H1 (cell line): Measurements from ENCODE around the gene B4GALNT3. TPM values are rescaled to one million over a fixed set of nuclear protein-coding genes. Genes with fewer than 3 reads are reported as not detected.

ENCODE experiments used
- BCL11A ChIP-seq, 2 experiments: IDR thresholded peaks; one replicate each; pipeline ENCODE4 v1.6.1; 2011; ENCODE audit warnings: low read depth in 2 of 2, low read length in 2 of 2, mild to moderate bottlenecking in 2 of 2
- BRCA1 ChIP-seq: IDR thresholded peaks from 2 replicates; pipeline ENCODE4 v1.6.1; 2012; ENCODE audit warnings: low read depth, low read length, improper control_type of control experiment
- CBX5 ChIP-seq: fragments of 300-800, 300-1000 bp; sonication (generic); IDR thresholded peaks from 2 replicates; pipeline ENCODE4 v1.7.1; 2016; ENCODE audit warnings: antibody characterized with exemption, low read length, low read depth
- EZH2 ChIP-seq: fragments of 200-600 bp; sonication (generic); IDR thresholded peaks from 2 replicates; pipeline ENCODE4 v1.7.1; 2012; ENCODE audit warnings: low read depth, mild to moderate bottlenecking, moderate library complexity, low read length, inconsistent platforms; ENCODE audit not compliant: severe bottlenecking
- NRF1 ChIP-seq: IDR thresholded peaks from 2 replicates; pipeline ENCODE4 v1.6.1; 2011; ENCODE audit warnings: mild to moderate bottlenecking, low read depth, low read length, improper control_type of control experiment
- SP1 ChIP-seq: IDR thresholded peaks from 2 replicates; pipeline ENCODE4 v1.6.1; 2011; ENCODE audit warnings: low read depth, low read length
- polyA plus RNA-seq, 7 experiments: library from polyadenylated mRNA; depleted of rRNA in 3 of 7; stranded (reverse) in 5 of 7; unstranded in 2 of 7; fragments of >200 nt in 5 of 7; fragments of 200-250 nt in 2 of 7; gene quantifications; 1 replicate in 5 of 7; 2 replicates in 1 of 7; 4 replicates in 1 of 7; pipeline versions ENCODE4 v1.2.1 to v1.2.3, GENCODE V29; 2011 to 2013; ENCODE audit warnings: missing spikeins in 2 of 7, mixed read lengths in 2 of 7
- total RNA-seq: library from RNA; stranded (reverse); fragmentation: NEBNext Ultra II Directional; extraction: Animal tissue kit (Norgen Biotek cat#: 25700); gene quantifications from 2 replicates; pipeline ENCODE4 v1.2.1, GENCODE V29; 2021
- TF ChIP-seq, protein P1 (sequence below): IDR thresholded peaks from 2 replicates; pipeline ENCODE4 v1.6.1; 2012; ENCODE audit warnings: inconsistent platforms

B4GALNT3 gene
- total and polyA plus RNA-seq, 2 of the 8 experiments (the other 6 are each of a cell fraction or from before 2014, with no cell fraction given), result 12.5 to 20.3 TPM

- TF ChIP-seq, protein P1, sequence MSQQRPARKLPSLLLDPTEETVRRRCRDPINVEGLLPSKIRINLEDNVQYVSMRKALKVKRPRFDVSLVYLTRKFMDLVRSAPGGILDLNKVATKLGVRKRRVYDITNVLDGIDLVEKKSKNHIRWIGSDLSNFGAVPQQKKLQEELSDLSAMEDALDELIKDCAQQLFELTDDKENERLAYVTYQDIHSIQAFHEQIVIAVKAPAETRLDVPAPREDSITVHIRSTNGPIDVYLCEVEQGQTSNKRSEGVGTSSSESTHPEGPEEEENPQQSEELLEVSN, result peak; percentile 41; the same call in 1 of the 2 replicates
- TF ChIP-seq CBX5 (no peak), SP1 (no peak), NRF1 (no peak), EZH2 (peak; percentile 52), BCL11A (IDR thresholded peaks at IDR 0.05; ENCODE audit: low read depth in 2 of 2, low read length in 2 of 2) (no peak), BRCA1 (no peak)
These were observed 807 bp downstream of the B4GALNT3 start (continued) for GRCh38 chr12:460261-461230.
